GM12878 (cell line): ENCODE measurements around the gene FCHSD2. TPM values are rescaled to one million over a fixed set of nuclear protein-coding genes. Genes with fewer than 3 reads are reported as not detected.

Experiments used
- ATAC-seq: fragments of 200-7000 bp; cut with Tn5 transposase; 3 replicates; pipeline ENCODE4 v1.9.1; 2020; ENCODE audit warnings: mild to moderate bottlenecking, moderate library complexity
- BruUV-seq: library from RNA; stranded (reverse); fragments of 400-500 nt; replicated peaks from 2 replicates; lab custom pipeline; 2021; lab: Mats Ljungman, UMichigan
- CTCF ChIA-PET: fragments of 300-600 bp; sonication (Branson Sonifier 250); formaldehyde crosslinking; extraction: SDS; loops from one replicate; lab custom pipeline; 2021; ENCODE audit warnings: inconsistent platforms; lab: Yijun Ruan, JAX
- POLR2A ChIA-PET: fragments of 350-600 bp; formaldehyde crosslinking; extraction: SDS; loops from one replicate; lab custom pipeline; 2021; ENCODE audit warnings: inconsistent platforms; lab: Charles Lee
- RAD21 ChIA-PET: fragments of 300-600 bp; sonication (Branson Sonifier 250); formaldehyde crosslinking; loops from one replicate; lab custom pipeline; 2023; ENCODE audit warnings: antibody characterized with exemption; ENCODE audit not compliant: unreplicated experiment; lab: Charles Lee
- SMC1A ChIA-PET: fragments of 300-600 bp; sonication (Branson Sonifier 250); formaldehyde crosslinking; loops from one replicate; lab custom pipeline; 2023; ENCODE audit not compliant: unreplicated experiment, uncharacterized antibody; lab: Charles Lee
- DNase-seq: peaks from one replicate; pipeline ENCODE4 v3.0.0-alpha.2; 2011; ENCODE audit warnings: low read depth, low spot score
- FAIRE-seq: peaks from 3 replicates; lab custom pipeline; 2011; peaks lifted over from hg19 to GRCh38; lab: Jason Lieb, UNC
- H2AFZ ChIP-seq: 2 replicates; pipeline ENCODE4 v1.6.0; 2011; ENCODE audit warnings: low read depth, low read length, control low read depth; ENCODE audit not compliant: control insufficient read depth
- H3K27ac ChIP-seq: 2 replicates; pipeline ENCODE4 v1.5.1; 2011; ENCODE audit warnings: control low read depth; ENCODE audit not compliant: control insufficient read depth, insufficient read depth
- H3K27me3 ChIP-seq, 2 experiments: replicated peaks in 1 of 2; 2 replicates each; pipeline versions ENCODE4 v1.6.0 to v1.6.1; 2011; ENCODE audit warnings: low read length in 1 of 2; ENCODE audit not compliant: control insufficient read depth in 2 of 2, insufficient read depth in 2 of 2
- H3K36me3 ChIP-seq, 2 experiments: 2 replicates each; pipeline ENCODE4 v1.5.1; 2011; ENCODE audit warnings: low read length in 1 of 2; ENCODE audit not compliant: control insufficient read depth in 2 of 2, insufficient read depth in 2 of 2
- H3K4me1 ChIP-seq: 2 replicates; pipeline ENCODE4 v1.6.1; 2011; ENCODE audit warnings: mild to moderate bottlenecking, low read length, moderate library complexity, mixed read lengths; ENCODE audit not compliant: control insufficient read depth, insufficient read depth
- H3K4me2 ChIP-seq: 2 replicates; pipeline ENCODE4 v1.6.0; 2011; ENCODE audit warnings: control low read depth; ENCODE audit not compliant: control insufficient read depth, insufficient read depth
- H3K4me3 ChIP-seq: fragments of 200-600 bp; sonication (generic); 2 replicates; pipeline ENCODE4 v1.5.1; 2016
- H3K79me2 ChIP-seq: 2 replicates; pipeline ENCODE4 v1.6.0; 2011; ENCODE audit warnings: low read length; ENCODE audit not compliant: control insufficient read depth, insufficient read depth
- H3K9ac ChIP-seq: 2 replicates; pipeline ENCODE4 v1.8.0; 2011; ENCODE audit warnings: low read length, control low read depth, mixed read lengths; ENCODE audit not compliant: control insufficient read depth, insufficient read depth
- H3K9me3 ChIP-seq: replicated peaks from 3 replicates; pipeline ENCODE4 v1.5.1; 2011; ENCODE audit warnings: mild to moderate bottlenecking, low read length; ENCODE audit not compliant: control insufficient read depth, insufficient read depth
- H4K20me1 ChIP-seq: 2 replicates; pipeline ENCODE4 v1.6.0; 2011; ENCODE audit not compliant: control insufficient read depth, insufficient read depth
- GABPA ChIP-seq: IDR thresholded peaks from 2 replicates; pipeline ENCODE4 v1.6.1; 2014; ENCODE audit warnings: antibody characterized with exemption, low read depth, mild to moderate bottlenecking, inconsistent platforms
- HDAC2 ChIP-seq: fragments of 200-600 bp; sonication (generic); IDR thresholded peaks from 2 replicates; pipeline ENCODE4 v1.6.1; 2017
- MTA3 ChIP-seq: IDR thresholded peaks from 2 replicates; pipeline ENCODE4 v1.6.1; 2012; ENCODE audit warnings: low read length, inconsistent platforms, borderline replicate concordance
- MYB ChIP-seq: fragments of 150-350 bp; IDR thresholded peaks from 2 replicates; pipeline ENCODE4 v1.6.1; 2014; ENCODE audit warnings: mild to moderate bottlenecking, low read depth, low read length, borderline replicate concordance
- SMC3 ChIP-seq: IDR thresholded peaks from 2 replicates; pipeline ENCODE4 v1.6.1; 2011; ENCODE audit warnings: low read length, improper control_type of control experiment, borderline replicate concordance
- TCF3 ChIP-seq: IDR thresholded peaks from 2 replicates; pipeline ENCODE4 v1.6.1; 2012; ENCODE audit warnings: low read depth, mild to moderate bottlenecking, low read length, borderline replicate concordance; ENCODE audit not compliant: insufficient read depth
- ZNF274 ChIP-seq: IDR thresholded peaks from one replicate; pipeline ENCODE4 v1.8.0; 2011; ENCODE audit not compliant: insufficient read length, insufficient read depth
- in situ Hi-C: fragments of 300-500 bp; cut with MboI; formaldehyde crosslinking; loops from 9 replicates; pipeline ENCODE4 v1.14.3; 2018; ENCODE audit warnings: mixed read lengths
- intact Hi-C: fragments of 100-400 bp; cut with micrococcal nuclease; formaldehyde crosslinking; loops from one replicate; pipeline ENCODE4 v1.14.2; 2022; ENCODE audit not compliant: unreplicated experiment
- polyA plus RNA-seq, 11 experiments: library from polyadenylated mRNA; depleted of rRNA in 4 of 11; unstranded in 6 of 11; stranded (reverse) in 5 of 11; fragments of >200 nt; fragmentation: Nextera tagmentation in 4 of 11; fragmentation: Illumina TruSeq in 1 of 11; extraction: Ambion mirVana in 4 of 11; extraction: Trizol in 1 of 11; gene quantifications; 1 replicate in 1 of 11; 2 replicates in 10 of 11; pipeline versions ENCODE4 v1.2.1 to v1.2.3, GENCODE V29; 2011 to 2016; ENCODE audit warnings: inconsistent platforms in 2 of 11, missing spikeins in 2 of 11, low read depth in 1 of 11
- total RNA-seq, 4 experiments: library from RNA; depleted of rRNA in 3 of 4; stranded (reverse); fragments of >200 nt in 3 of 4; fragmentation: Illumina TruSeq in 1 of 4; extraction: Trizol in 1 of 4; gene quantifications; 2 replicates each; pipeline versions ENCODE4 v1.2.1 to v1.2.3, GENCODE V29; 2013 to 2021

The FCHSD2 gene
- total and polyA plus RNA-seq, 10 of the 15 experiments (the other 5 are each of a cell fraction or from before 2014, with no cell fraction given): 13.2 to 89.8 (median 47.8) TPM

GRCh38 chr11:73019996-73020395, 122.1 kb downstream of the FCHSD2 start (continued):
- TF ChIP-seq ZNF274: no peak
- no peak for TF ChIP-seq GABPA
- TF ChIP-seq, all 136 proteins: peak for 0

GRCh38 chr11:73019449-73019848, 122.7 kb downstream of the FCHSD2 start:
- BruUV-seq: no TSS peak
- POLR2A ChIA-PET: interaction anchor here (1.0 to 1.1 kb wide), 2 partner anchors 9 to 12 kb away, joined by 3 read pairs; no protein-coding TSS in a partner anchor
- CTCF ChIA-PET: interaction anchor here (0.6 to 1.5 kb wide), 3 partner anchors 36 to 769 kb away, joined by 3 to 4 read pairs (median 4); no protein-coding TSS in a partner anchor
- Histone ChIP-seq H4K20me1 (no peaks in the 10 kb centered on the region), H3K9me3 (peaks cover 7% of the 10 kb centered on the region), H3K9ac (no peak overlapping the region), H3K4me3 (no peak overlapping the region), H2AFZ (no peak overlapping the region), H3K4me1 (no peaks in the 10 kb centered on the region), H3K36me3 (peaks cover 0 to 6% of the 10 kb centered on the region in 2 experiments; a peak in 1 of 4 replicates), H3K27ac (no peak overlapping the region), H3K79me2 (peaks cover 58% of the 10 kb centered on the region), H3K27me3 (no peaks in the 10 kb centered on the region), H3K4me2 (no peak overlapping the region)
- in situ Hi-C loops: no loop called here
- RAD21 ChIA-PET: interaction anchor here (0.7 kb wide), 1 partner anchor 46 kb away, joined by 3 read pairs; no protein-coding TSS in a partner anchor
- FAIRE-seq: no peak
- TF ChIP-seq MTA3 (no peak), HDAC2 (no peak), TCF3 (no peak), MYB (no peak), SMC3 (no peak)
- intact Hi-C loops: no loop called here
- no peak for DNase-seq
- SMC1A ChIA-PET: interaction anchor here (1.1 kb wide), 1 partner anchor 38 kb away, joined by 3 read pairs; no protein-coding TSS in a partner anchor
- peak; percentile 27; the same call in 1 of the 3 replicates for ATAC-seq
